Measurements from ENCODE around the gene CDH22. TPM values are rescaled to one million over a fixed set of nuclear protein-coding genes. Genes with fewer than 3 reads are reported as not detected.
A peak's percentile ranks its signal among the peaks of the same experiment; 100 is the strongest.

Gene CDH22
- total and polyA plus RNA-seq, 5 donors from 2014 or later: not detected

GRCh38 chr20:46331611-46332361 is 23.5 kb upstream of the CDH22 start:
- Mint-ChIP-seq H3K9me3 (peaks cover 0 to 1% (median 0%) of the 10 kb centered on the region in 7 donors), H3K27me3 (peaks cover 41% of the 10 kb centered on the region), H3K4me3 (no peak overlapping the region), H3K36me3 (no peaks in the 10 kb centered on the region), H3K4me1 (peaks cover 0 to 2% (median 0%) of the 10 kb centered on the region in 4 donors), H3K27ac (no peak overlapping the region)
- Histone ChIP-seq H3K27me3 (ENCODE audit: control insufficient read depth, insufficient read depth, low read length) (peaks cover 4% of the 10 kb centered on the region), H3K27ac (ENCODE audit: insufficient read depth, low read length, poor library complexity, severe bottlenecking) (no peak overlapping the region), H3K4me3 (ENCODE audit: low read depth, low read length) (no peak overlapping the region), H3K4me1 (ENCODE audit: control insufficient read depth, insufficient read depth, low read length, poor library complexity, severe bottlenecking) (no peaks in the 10 kb centered on the region), H3K36me3 (ENCODE audit: control insufficient read depth, insufficient read depth, low read length) (no peaks in the 10 kb centered on the region), H3K9me3 (ENCODE audit: control insufficient read depth in 2 of 2, low read length in 2 of 2) (no peaks in the 10 kb centered on the region)
- DNase-seq: no peak
- ATAC-seq (ENCODE audit: low read depth in 2 of 2): no peak

- no peaks in the 10 kb centered on the region for H3K36me3 ChIP-seq (ENCODE audit: control insufficient read depth, insufficient read depth, low read length)
- no peak overlapping the region for H3K27ac Mint-ChIP-seq
- no peak overlapping the region for H3K27ac ChIP-seq (ENCODE audit: insufficient read depth, low read length, poor library complexity, severe bottlenecking)
- no peak for ATAC-seq (ENCODE audit: low read depth in 2 of 2)
- peaks cover 0 to 2% (median 0%) of the 10 kb centered on the region in 4 donors for H3K4me1 Mint-ChIP-seq
- H3K27me3 Mint-ChIP-seq: peaks cover 33% of the 10 kb centered on the region
- H3K4me3 ChIP-seq (ENCODE audit: low read depth, low read length): no peak overlapping the region
- peaks cover 0 to 1% (median 0%) of the 10 kb centered on the region in 7 donors for H3K9me3 Mint-ChIP-seq
- H3K4me1 ChIP-seq (ENCODE audit: control insufficient read depth, insufficient read depth, low read length, poor library complexity, severe bottlenecking): no peaks in the 10 kb centered on the region
- H3K36me3 Mint-ChIP-seq: no peaks in the 10 kb centered on the region
- H3K4me3 Mint-ChIP-seq: no peak overlapping the region
- DNase-seq: no peak
- H3K27me3 ChIP-seq (ENCODE audit: control insufficient read depth, insufficient read depth, low read length): peaks cover 2% of the 10 kb centered on the region
- H3K9me3 ChIP-seq (ENCODE audit: control insufficient read depth in 2 of 2, low read length in 2 of 2): no peaks in the 10 kb centered on the region
These were observed 22.6 kb upstream of the CDH22 start for GRCh38 chr20:46330831-46331371.

GRCh38 chr20:46330072-46330763 is 21.9 kb upstream of the CDH22 start:
- DNase-seq: no peak
- Mint-ChIP-seq H3K9me3 (peaks cover 0 to 1% (median 0%) of the 10 kb centered on the region in 7 donors), H3K4me3 (no peak overlapping the region), H3K27ac (no peak overlapping the region), H3K27me3 (peaks cover 28% of the 10 kb centered on the region), H3K36me3 (no peaks in the 10 kb centered on the region), H3K4me1 (peaks cover 0 to 2% (median 0%) of the 10 kb centered on the region in 4 donors)
- H3K4me3 ChIP-seq (ENCODE audit: low read depth, low read length): no peak overlapping the region
- peaks cover 2% of the 10 kb centered on the region for H3K27me3 ChIP-seq (ENCODE audit: control insufficient read depth, insufficient read depth, low read length)
- ATAC-seq (ENCODE audit: low read depth in 2 of 2): no peak
- H3K36me3 ChIP-seq (ENCODE audit: control insufficient read depth, insufficient read depth, low read length): no peaks in the 10 kb centered on the region
- no peaks in the 10 kb centered on the region for H3K9me3 ChIP-seq (ENCODE audit: control insufficient read depth in 2 of 2, low read length in 2 of 2)
- no peaks in the 10 kb centered on the region for H3K4me1 ChIP-seq (ENCODE audit: control insufficient read depth, insufficient read depth, low read length, poor library complexity, severe bottlenecking)
- no peak overlapping the region for H3K27ac ChIP-seq (ENCODE audit: insufficient read depth, low read length, poor library complexity, severe bottlenecking)

- Histone ChIP-seq H3K36me3 (ENCODE audit: control insufficient read depth, insufficient read depth, low read length) (no peaks in the 10 kb centered on the region), H3K9me3 (ENCODE audit: control insufficient read depth in 2 of 2, low read length in 2 of 2) (no peaks in the 10 kb centered on the region), H3K27ac (ENCODE audit: insufficient read depth, low read length, poor library complexity, severe bottlenecking) (no peak overlapping the region), H3K4me3 (ENCODE audit: low read depth, low read length) (no peak overlapping the region), H3K4me1 (ENCODE audit: control insufficient read depth, insufficient read depth, low read length, poor library complexity, severe bottlenecking) (no peaks in the 10 kb centered on the region), H3K27me3 (ENCODE audit: control insufficient read depth, insufficient read depth, low read length) (no peaks in the 10 kb centered on the region)
- DNase-seq: no peak
- Mint-ChIP-seq H3K9me3 (peaks cover 0 to 1% (median 0%) of the 10 kb centered on the region in 7 donors), H3K4me1 (no peaks in the 10 kb centered on the region), H3K4me3 (no peak overlapping the region), H3K27ac (no peak overlapping the region), H3K36me3 (no peaks in the 10 kb centered on the region), H3K27me3 (peaks cover 25% of the 10 kb centered on the region)
- no peak for ATAC-seq (ENCODE audit: low read depth in 2 of 2)
These were observed 20.0 kb upstream of the CDH22 start for GRCh38 chr20:46328200-46328882.

DNA sequence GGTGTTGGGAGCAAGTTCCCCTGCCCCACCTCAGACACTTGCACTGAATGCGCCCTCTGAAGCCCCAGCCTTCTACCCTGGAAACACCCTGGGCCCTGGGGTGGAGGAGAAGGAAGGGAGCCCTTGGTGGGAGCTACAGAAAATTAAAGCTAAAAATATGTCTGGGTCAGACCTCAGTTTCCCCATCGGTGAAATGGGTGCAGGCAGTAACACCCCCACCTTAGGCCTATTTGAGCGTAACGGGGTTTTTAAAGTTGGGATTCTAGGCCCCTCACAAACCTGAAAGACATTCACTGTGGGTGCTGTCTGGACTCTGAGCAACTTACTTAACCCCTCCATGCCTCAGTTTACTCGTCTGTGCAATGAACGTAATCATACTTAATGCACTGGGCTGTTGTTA is 19.3 kb upstream of the CDH22 start:
- Mint-ChIP-seq H3K9me3 (peaks cover 0 to 1% (median 0%) of the 10 kb centered on the region in 7 donors), H3K27ac (no peak overlapping the region), H3K4me3 (no peak overlapping the region), H3K27me3 (peaks cover 20% of the 10 kb centered on the region), H3K4me1 (no peaks in the 10 kb centered on the region), H3K36me3 (no peaks in the 10 kb centered on the region)
- Histone ChIP-seq H3K27me3 (ENCODE audit: control insufficient read depth, insufficient read depth, low read length) (no peaks in the 10 kb centered on the region), H3K4me3 (ENCODE audit: low read depth, low read length) (no peak overlapping the region), H3K9me3 (ENCODE audit: control insufficient read depth in 2 of 2, low read length in 2 of 2) (no peaks in the 10 kb centered on the region), H3K27ac (ENCODE audit: insufficient read depth, low read length, poor library complexity, severe bottlenecking) (no peak overlapping the region), H3K36me3 (ENCODE audit: control insufficient read depth, insufficient read depth, low read length) (no peaks in the 10 kb centered on the region), H3K4me1 (ENCODE audit: control insufficient read depth, insufficient read depth, low read length, poor library complexity, severe bottlenecking) (no peaks in the 10 kb centered on the region)
- ATAC-seq (ENCODE audit: low read depth in 2 of 2) (no peak), DNase-seq (no peak)

DNA sequence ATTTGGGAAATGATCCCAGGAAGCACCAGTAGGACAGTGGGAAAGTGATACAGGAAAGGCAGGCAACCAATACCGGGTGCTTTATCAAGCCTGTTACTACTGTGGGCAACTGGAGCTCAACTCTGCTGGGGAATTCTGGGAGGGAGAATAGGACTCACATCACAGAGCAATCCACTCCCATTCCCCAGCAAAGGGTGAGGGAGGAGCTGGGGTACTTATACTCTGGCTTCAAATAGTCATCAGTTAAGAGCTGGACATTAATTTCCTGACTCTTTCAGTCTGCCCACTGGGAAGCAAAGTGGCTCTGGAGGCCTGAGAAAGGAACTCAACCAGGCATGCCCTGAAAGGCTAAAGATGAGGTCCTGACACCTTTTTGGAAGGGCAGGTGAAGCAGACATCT is 17.5 kb upstream of the CDH22 start:
- Histone ChIP-seq H3K36me3 (ENCODE audit: control insufficient read depth, insufficient read depth, low read length) (no peaks in the 10 kb centered on the region), H3K9me3 (ENCODE audit: control insufficient read depth in 2 of 2, low read length in 2 of 2) (no peaks in the 10 kb centered on the region), H3K4me3 (ENCODE audit: low read depth, low read length) (no peak overlapping the region), H3K27ac (ENCODE audit: insufficient read depth, low read length, poor library complexity, severe bottlenecking) (no peak overlapping the region), H3K27me3 (ENCODE audit: control insufficient read depth, insufficient read depth, low read length) (no peaks in the 10 kb centered on the region), H3K4me1 (ENCODE audit: control insufficient read depth, insufficient read depth, low read length, poor library complexity, severe bottlenecking) (no peaks in the 10 kb centered on the region)
- Mint-ChIP-seq H3K27me3 (peaks cover 29% of the 10 kb centered on the region), H3K9me3 (peaks cover 0 to under 1% (median 0%) of the 10 kb centered on the region in 7 donors), H3K36me3 (no peaks in the 10 kb centered on the region), H3K4me3 (no peak overlapping the region), H3K4me1 (no peaks in the 10 kb centered on the region), H3K27ac (no peak overlapping the region)
- ATAC-seq (ENCODE audit: low read depth in 2 of 2): no peak
- no peak for DNase-seq

- H3K36me3 ChIP-seq (ENCODE audit: control insufficient read depth, insufficient read depth, low read length): no peaks in the 10 kb centered on the region
- no peak for ATAC-seq (ENCODE audit: low read depth in 2 of 2)
- H3K27ac ChIP-seq (ENCODE audit: insufficient read depth, low read length, poor library complexity, severe bottlenecking): no peak overlapping the region
- H3K4me3 Mint-ChIP-seq: no peak overlapping the region
- no peaks in the 10 kb centered on the region for H3K9me3 ChIP-seq (ENCODE audit: control insufficient read depth in 2 of 2, low read length in 2 of 2)
- no peaks in the 10 kb centered on the region for H3K4me1 ChIP-seq (ENCODE audit: control insufficient read depth, insufficient read depth, low read length, poor library complexity, severe bottlenecking)
- H3K9me3 Mint-ChIP-seq: no peaks in the 10 kb centered on the region
- no peaks in the 10 kb centered on the region for H3K27me3 ChIP-seq (ENCODE audit: control insufficient read depth, insufficient read depth, low read length)
- H3K27ac Mint-ChIP-seq: no peak overlapping the region
- no peaks in the 10 kb centered on the region for H3K36me3 Mint-ChIP-seq
- H3K4me1 Mint-ChIP-seq: no peaks in the 10 kb centered on the region
- no peak overlapping the region for H3K4me3 ChIP-seq (ENCODE audit: low read depth, low read length)
- peak in 1 of 3 donors; percentile 15 for DNase-seq
- H3K27me3 Mint-ChIP-seq: peaks cover 26% of the 10 kb centered on the region
These were observed 16.8 kb upstream of the CDH22 start for GRCh38 chr20:46324960-46325703.
